Heart right ventricle (tissue), 16 donors: ENCODE results near the gene SMAD3. TPM values are rescaled to one million over a fixed set of nuclear protein-coding genes. Genes with fewer than 3 reads are reported as not detected.

ENCODE experiments used
- ATAC-seq, 8 donors: fragments of 200-7000 bp; cut with Tn5 transposase; one replicate each; pipeline ENCODE4 v1.9.1; 2020; ENCODE audit warnings: mild to moderate bottlenecking in 8 of 8, moderate library complexity in 8 of 8, moderate number of reproducible peaks in 1 of 8
- DNase-seq, 2 donors: peaks; one replicate each; pipeline ENCODE4 v3.0.0-alpha.2; 2020
- H3K27ac ChIP-seq, 10 donors: fragments of 200-600 bp; sonication (generic) in 2 of 10; one replicate each; pipeline versions ENCODE4 v1.5.0 to v1.8.0; 2020 to 2022; ENCODE audit warnings: mild to moderate bottlenecking in 3 of 10
- H3K27me3 ChIP-seq, 7 donors: fragments of 200-600 bp; one replicate each; pipeline ENCODE4 v1.8.0; 2021 to 2022; ENCODE audit warnings: mild to moderate bottlenecking in 2 of 7
- H3K36me3 ChIP-seq, 9 donors: fragments of 200-600 bp; sonication (generic) in 1 of 9; one replicate each; pipeline versions ENCODE4 v1.5.0 to v1.8.0; 2020 to 2022; ENCODE audit warnings: mild to moderate bottlenecking in 2 of 9
- H3K4me1 ChIP-seq, 9 donors: fragments of 200-600 bp; sonication (generic) in 1 of 9; one replicate each; pipeline versions ENCODE4 v1.5.0 to v1.8.0; 2020 to 2022; ENCODE audit warnings: mild to moderate bottlenecking in 4 of 9
- H3K4me3 ChIP-seq, 10 donors: fragments of 200-600 bp; sonication (generic) in 2 of 10; one replicate each; pipeline versions ENCODE4 v1.5.0 to v1.8.0; 2020 to 2022; ENCODE audit warnings: mild to moderate bottlenecking in 7 of 10, moderate library complexity in 2 of 10
- H3K9me3 ChIP-seq, 11 donors: fragments of 200-600 bp in 10 of 11; sonication (generic) in 2 of 11; one replicate each; pipeline versions ENCODE4 v1.5.0 to v1.8.0; 2013 to 2022; ENCODE audit warnings: mild to moderate bottlenecking in 2 of 11, control low read depth in 1 of 11, moderate library complexity in 1 of 11
- WGBS, 2 donors: extraction: QIAGEN DNeasy Blood & Tissue Kit; methylation state at CpG; one replicate each; pipeline ENCODE4 v1.1.7; 2013; ENCODE audit warnings: inconsistent platforms in 1 of 2; 5-methylcytosine and 5-hydroxymethylcytosine counted together
- intact Hi-C, 10 donors: fragments of 100-400 bp; cut with DNase I; formaldehyde crosslinking; loops; one replicate each; pipeline versions ENCODE4 v1.11.1 to v1.14.2; 2022
- polyA plus RNA-seq, 2 donors: library from polyadenylated mRNA; stranded (reverse); fragments of 200-250 nt; gene quantifications; one replicate each; pipeline ENCODE4 v1.2.3, GENCODE V29; 2013
- total RNA-seq, 10 donors: library from RNA; stranded (reverse); fragmentation: NEBNext Ultra II Directional in 3 of 10; extraction: Animal tissue kit (Norgen Biotek cat#: 25700) in 3 of 10; gene quantifications; one replicate each; pipeline versions ENCODE4 v1.2.1 to v1.2.4, GENCODE V29; 2021 to 2023
- TF ChIP-seq, protein P1 (sequence below), 9 donors: fragments of 200-600 bp; sonication (generic) in 2 of 9; IDR thresholded peaks; one replicate each; pipeline versions ENCODE4 v1.5.0 to v1.8.0; 2021 to 2022; ENCODE audit warnings: antibody characterized with exemption in 9 of 9, mild to moderate bottlenecking in 5 of 9, moderate library complexity in 1 of 9
- donor health status: Arrhythmogenic right ventricular cardiomyopathy.
- donor health status: ischemic (EF 13 %, LVEDD 7.1; RV severe dilation, severe dysfunction).
- donor health status: healthy with polysubstance abuse.
- donor health status: DM: no; HTN: yes; CAD: no.
- donor health status: DM: no; HTN: no; CAD: no.
- donor health status: ischemic (EF 25% LVEDD 6.9; RV normal size, moderate dysfunction).
- donor health status: ischemic (EF 25% LVEDD 5.7; RV mildly dilated, moderate dysfunction).
- donor health status: healthy.
- donor health status: DM: yes; HTN: yes; CAD: no.
- donor health status: Ischemic cardiomyopathy.
- donor health status: ischemic (EF 35%, LVEDD 5.7; RV mildly dilated, moderate dysfunction).
- donor health status: nonischemic (EF 11% LVEDD 7.7; RV severe dilation, severe dysfunction).
- donor health status: DM: yes; HTN: yes; CAD: no.
- donor health status: PGD.
- donor health status: ischemic (EF 29% LVEDD 5.4; RV normal size, mild dysfunction).
- donor health status: nonischemic (EF 23%, LVEDD 6.1; RV moderate dilation, normal function).

SMAD3 gene
- total and polyA plus RNA-seq, 12 donors: 6.2 to 44.8 (median 15.5) TPM

DNA sequence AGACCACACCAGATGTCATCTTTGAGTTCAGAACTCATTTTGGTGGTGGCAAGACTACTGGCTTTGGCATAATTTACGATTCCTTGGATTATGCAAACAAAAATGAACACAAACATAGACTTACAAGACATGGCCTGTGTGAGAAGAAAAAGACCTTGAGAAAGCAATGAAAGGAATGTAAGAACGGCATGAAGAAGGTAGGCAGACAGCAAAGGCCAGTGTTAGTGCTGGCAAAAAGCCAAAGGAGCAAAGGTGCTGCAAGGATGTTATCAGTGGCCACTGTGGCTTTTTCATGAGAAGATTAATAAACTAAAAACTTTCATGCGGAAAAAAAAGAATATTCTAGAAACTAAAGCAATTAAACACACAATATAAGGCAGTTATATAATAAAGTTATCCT, 167.2 kb downstream of the SMAD3 start:
- no peak for ATAC-seq
- H3K27me3 ChIP-seq: no peaks in the 10 kb centered on the region
- no peak for DNase-seq
- H3K9me3 ChIP-seq: no peaks in the 10 kb centered on the region
- no peak overlapping the region for H3K4me3 ChIP-seq
- intact Hi-C loops: no loop called here
- WGBS, 2 donors: 93% methylated on average over 3 of the region's 3 CpGs
- peaks cover 0 to 3% (median 0%) of the 10 kb centered on the region in 9 donors for H3K4me1 ChIP-seq
- H3K36me3 ChIP-seq: peaks cover 0 to 89% (median 22%) of the 10 kb centered on the region in 9 donors
- TF ChIP-seq, protein P1, sequence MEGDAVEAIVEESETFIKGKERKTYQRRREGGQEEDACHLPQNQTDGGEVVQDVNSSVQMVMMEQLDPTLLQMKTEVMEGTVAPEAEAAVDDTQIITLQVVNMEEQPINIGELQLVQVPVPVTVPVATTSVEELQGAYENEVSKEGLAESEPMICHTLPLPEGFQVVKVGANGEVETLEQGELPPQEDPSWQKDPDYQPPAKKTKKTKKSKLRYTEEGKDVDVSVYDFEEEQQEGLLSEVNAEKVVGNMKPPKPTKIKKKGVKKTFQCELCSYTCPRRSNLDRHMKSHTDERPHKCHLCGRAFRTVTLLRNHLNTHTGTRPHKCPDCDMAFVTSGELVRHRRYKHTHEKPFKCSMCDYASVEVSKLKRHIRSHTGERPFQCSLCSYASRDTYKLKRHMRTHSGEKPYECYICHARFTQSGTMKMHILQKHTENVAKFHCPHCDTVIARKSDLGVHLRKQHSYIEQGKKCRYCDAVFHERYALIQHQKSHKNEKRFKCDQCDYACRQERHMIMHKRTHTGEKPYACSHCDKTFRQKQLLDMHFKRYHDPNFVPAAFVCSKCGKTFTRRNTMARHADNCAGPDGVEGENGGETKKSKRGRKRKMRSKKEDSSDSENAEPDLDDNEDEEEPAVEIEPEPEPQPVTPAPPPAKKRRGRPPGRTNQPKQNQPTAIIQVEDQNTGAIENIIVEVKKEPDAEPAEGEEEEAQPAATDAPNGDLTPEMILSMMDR (IDR thresholded peaks at IDR 0.05): no peak
- no peak overlapping the region for H3K27ac ChIP-seq

DNA sequence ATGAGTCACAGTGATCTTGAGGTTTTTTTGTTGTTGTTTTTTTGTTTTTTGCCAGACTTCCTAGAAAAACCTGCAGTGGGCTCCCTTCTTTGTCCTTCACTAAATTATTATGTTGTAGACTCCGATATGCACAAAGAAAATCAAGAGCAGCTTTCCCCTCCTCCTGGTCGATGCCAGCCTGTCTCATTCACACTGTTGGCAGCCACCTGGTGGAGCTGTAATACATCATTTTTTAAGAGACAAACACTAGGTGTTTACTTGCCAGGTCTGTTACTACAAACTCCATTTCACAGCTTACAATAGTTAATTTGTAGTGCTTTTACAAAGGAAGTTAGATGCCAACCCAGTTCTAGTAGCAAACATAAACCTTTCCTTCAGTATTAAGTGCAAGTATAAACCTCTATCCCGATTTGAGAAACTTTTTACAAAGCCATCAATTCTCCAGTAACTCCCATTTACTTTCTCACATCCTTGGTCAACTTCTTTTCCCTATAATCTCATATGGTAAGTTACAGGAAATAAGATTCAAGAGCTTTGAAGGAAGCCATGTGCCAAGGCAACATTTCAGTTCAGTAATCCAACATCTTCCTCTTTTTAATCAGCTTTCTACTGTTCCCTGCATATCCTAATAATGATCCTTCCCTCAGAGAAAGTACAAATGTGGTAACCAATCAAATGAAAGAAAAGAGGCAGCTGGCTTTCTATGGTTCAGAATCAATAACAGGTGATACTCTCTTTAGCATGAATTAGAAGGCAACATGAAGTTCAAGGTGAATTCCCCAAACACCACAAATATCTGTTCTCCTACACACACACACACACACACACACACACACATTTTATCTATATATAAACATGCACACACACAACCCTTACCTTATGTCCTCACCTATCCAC, 175.1 kb downstream of the SMAD3 start:
- Histone ChIP-seq H3K27me3 (no peaks in the 10 kb centered on the region), H3K27ac (no peak overlapping the region), H3K4me1 (peaks cover 0 to 37% (median 0%) of the 10 kb centered on the region in 9 donors), H3K9me3 (no peaks in the 10 kb centered on the region), H3K36me3 (peaks cover 0 to 14% (median under 1%) of the 10 kb centered on the region in 9 donors), H3K4me3 (no peak overlapping the region)
- 60 to 62% methylated on average over 3 of the region's 3 CpGs for WGBS, 2 donors
- TF ChIP-seq, protein P1 (IDR thresholded peaks at IDR 0.05): peak in 5 of 9 donors; percentile 24 to 45 (median 41)
- DNase-seq (no peak), ATAC-seq (no peak)
- intact Hi-C loops: loop anchor here in 1 of 10 donors (5.0 kb wide), 1 partner anchor 63 kb away; no protein-coding TSS in a partner anchor

DNA sequence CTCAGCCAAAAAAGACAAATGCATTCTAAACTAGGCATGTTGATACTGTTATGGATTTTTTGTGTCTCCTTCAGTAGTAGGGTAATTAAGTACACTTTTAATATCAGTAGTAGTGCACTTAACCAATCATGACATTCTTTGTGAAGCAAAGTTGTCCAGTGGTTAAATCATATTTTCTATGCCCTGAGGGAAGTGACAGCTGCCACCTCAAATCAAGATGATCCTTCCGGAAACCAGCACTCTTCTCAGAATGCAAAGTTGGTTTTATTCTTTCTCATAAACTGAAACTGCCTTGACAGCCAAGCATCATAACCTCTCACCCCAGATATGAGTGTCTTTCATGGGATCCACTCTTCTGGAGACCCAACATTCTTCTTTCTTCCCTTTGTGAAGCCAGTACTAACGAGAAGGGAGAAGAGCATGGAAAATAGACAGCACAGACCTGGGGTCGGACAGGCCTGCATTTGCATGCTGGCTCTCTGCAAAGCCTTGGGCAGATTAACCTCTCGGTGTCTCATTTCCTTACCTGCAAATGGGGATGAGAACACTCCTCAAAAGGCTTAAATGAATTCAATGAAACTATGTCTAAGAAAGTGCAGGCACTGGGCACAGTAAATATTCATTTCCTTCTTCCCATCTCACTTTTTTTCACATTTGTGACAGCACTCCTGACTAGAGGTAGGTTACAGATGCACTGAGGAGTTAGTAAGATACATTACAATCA, 175.9 kb downstream of the SMAD3 start:
- Histone ChIP-seq H3K27ac (no peak overlapping the region), H3K4me1 (peaks cover 0 to 37% (median 0%) of the 10 kb centered on the region in 9 donors), H3K4me3 (no peak overlapping the region), H3K36me3 (peaks cover 0 to 15% (median 0%) of the 10 kb centered on the region in 9 donors), H3K9me3 (peaks cover 0 to under 1% (median 0%) of the 10 kb centered on the region in 11 donors), H3K27me3 (no peaks in the 10 kb centered on the region)
- TF ChIP-seq, protein P1 (IDR thresholded peaks at IDR 0.05): no peak
- 87% methylated on average over 4 of the region's 4 CpGs for WGBS, 2 donors
- ATAC-seq (no peak), DNase-seq (no peak)
- intact Hi-C loops: loop anchor here in 1 of 10 donors (5.0 kb wide), 1 partner anchor 64 kb away; no protein-coding TSS in a partner anchor

DNA sequence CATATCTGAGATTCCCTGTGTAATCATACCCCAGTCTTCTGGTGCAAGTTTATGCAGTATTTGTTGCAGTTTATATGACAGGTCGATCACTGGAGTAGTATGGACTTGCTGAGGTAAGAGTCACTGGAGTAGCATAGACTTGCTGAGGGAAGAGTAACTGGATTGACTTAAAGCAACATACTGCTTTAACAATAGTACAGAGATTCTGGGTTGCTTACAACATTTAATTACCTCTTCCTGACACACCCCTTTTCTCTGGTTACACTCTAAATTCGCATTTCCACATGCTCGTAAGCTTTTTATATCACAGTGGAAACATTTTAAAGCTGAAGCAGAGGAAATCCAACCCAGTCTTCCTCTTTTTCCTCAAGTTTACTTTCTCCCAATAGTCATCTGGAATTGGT, 177.3 kb downstream of the SMAD3 start:
- H3K4me3 ChIP-seq: no peak overlapping the region
- H3K36me3 ChIP-seq: peaks cover 0 to 20% (median 3%) of the 10 kb centered on the region in 9 donors
- TF ChIP-seq, protein P1 (IDR thresholded peaks at IDR 0.05): no peak
- no peak overlapping the region for H3K27ac ChIP-seq
- H3K27me3 ChIP-seq: no peaks in the 10 kb centered on the region
- peak in 1 of 8 donors; percentile 33 for ATAC-seq
- 54 to 68% methylated on average over 3 of the region's 3 CpGs for WGBS, 2 donors
- H3K4me1 ChIP-seq: peaks cover 0 to 37% (median 0%) of the 10 kb centered on the region in 9 donors
- intact Hi-C loops: loop anchor here in 1 of 10 donors (5.0 kb wide), 1 partner anchor 65 kb away; no protein-coding TSS in a partner anchor
- DNase-seq: no peak
- peaks cover 0 to 8% (median 0%) of the 10 kb centered on the region in 11 donors for H3K9me3 ChIP-seq
